Measurements from ENCODE around the gene SHPK. TPM values are rescaled to one million over a fixed set of nuclear protein-coding genes. Genes with fewer than 3 reads are reported as not detected.
A peak's percentile ranks its signal among the peaks of the same experiment; 100 is the strongest.

The SHPK gene
- 5.4 and 11.6 TPM in 2 replicates for total RNA-seq (2014; rRNA removed; shearing (Covaris generic); ENCODE audit: low replicate concordance)

DNA sequence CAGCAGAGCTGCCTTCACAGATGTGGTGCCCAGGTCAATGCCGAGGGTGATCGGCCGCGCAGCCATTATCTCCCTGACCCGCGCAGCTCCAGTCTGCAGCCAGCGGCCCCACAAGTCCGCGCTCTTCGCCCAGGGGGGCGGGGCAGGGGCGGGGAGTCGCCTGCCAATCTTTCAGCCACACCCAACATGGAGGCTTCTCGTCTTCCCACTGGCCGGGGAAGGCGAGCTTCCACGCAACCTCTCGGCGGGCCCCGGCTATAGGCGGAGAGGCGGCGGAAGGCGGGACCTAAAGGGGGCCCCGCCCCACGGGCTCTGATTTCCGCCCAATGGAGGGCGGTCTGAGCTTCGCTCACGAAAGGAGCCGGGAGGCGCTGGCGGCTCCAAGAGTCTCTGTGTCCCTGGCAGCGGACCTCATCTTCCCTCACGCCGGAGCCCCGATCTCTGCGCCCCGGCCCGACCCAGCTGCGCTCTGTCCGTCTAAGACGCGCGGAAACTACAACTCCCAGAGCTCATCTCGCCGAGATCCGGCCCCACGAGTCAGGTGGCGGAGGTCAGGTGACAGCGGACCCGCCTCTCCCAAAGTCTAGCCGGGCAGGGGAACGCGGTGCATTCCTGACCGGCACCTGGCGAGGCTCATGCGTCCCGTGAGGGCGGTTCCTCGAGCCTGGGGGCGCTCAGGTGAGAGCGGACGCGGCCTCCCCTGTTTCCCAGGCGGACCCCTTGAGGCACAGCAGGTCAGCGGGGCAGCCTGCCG is at the start of gene SHPK, which contains the start of gene CTNS:
Gene SHPK, minus strand, starts transcription at position 97 of the 754 bp plus-strand sequence. Its CDS starts 31 bp downstream, at position 66.
Gene CTNS, plus strand, starts transcription at position 607 of the 754 bp plus-strand sequence. CDS start 3,447 bp downstream, outside the sequence.
- peaks cover 45% of the 10 kb centered on the region for H3K4me1 ChIP-seq (ENCODE audit: low read length)
- H3K36me3 ChIP-seq (ENCODE audit: insufficient read depth, low read length), result no peaks in the 10 kb centered on the region
- H4K20me1 ChIP-seq (ENCODE audit: insufficient read depth, low read depth, low read length), result no peaks in the 10 kb centered on the region
- no peaks in the 10 kb centered on the region for H3K27me3 ChIP-seq (ENCODE audit: low read length)
- DNase-seq, result peak; percentile 98
- peak within 1 kb of the TSS; percentile 99 for H3K4me3 ChIP-seq (ENCODE audit: low read length)
- peak within 1 kb of the TSS; percentile 89; the same call in 1 of the 2 replicates for H2AFZ ChIP-seq (ENCODE audit: low read length)
- H3K9me2 ChIP-seq (replicated peaks; ENCODE audit: insufficient read depth, low read length), result no peaks in the 10 kb centered on the region
- H3K79me2 ChIP-seq (ENCODE audit: low read length), result peaks cover 33% of the 10 kb centered on the region
- H3K9ac ChIP-seq (ENCODE audit: low read length), result peak within 1 kb of the TSS; percentile 96
- peak within 1 kb of the TSS; percentile 83 for H3K27ac ChIP-seq (ENCODE audit: low read length)
- no peaks in the 10 kb centered on the region for H3K9me3 ChIP-seq (ENCODE audit: low read length)
- H3K4me2 ChIP-seq (ENCODE audit: low read depth, low read length, poor library complexity, severe bottlenecking), result peak within 1 kb of the TSS; percentile 95

- Histone ChIP-seq H3K9me2 (replicated peaks; ENCODE audit: insufficient read depth, low read length) (no peaks in the 10 kb centered on the region), H4K20me1 (ENCODE audit: insufficient read depth, low read depth, low read length) (peaks cover 2% of the 10 kb centered on the region; the same call in 1 of the 2 replicates), H3K9me3 (ENCODE audit: low read length) (no peaks in the 10 kb centered on the region), H3K4me2 (ENCODE audit: low read depth, low read length, poor library complexity, severe bottlenecking) (no peak overlapping the region), H3K36me3 (ENCODE audit: insufficient read depth, low read length) (0 out of 2 replicates have a peak, but pooled peaks cover 4% of the 10 kb centered on the region), H3K27me3 (ENCODE audit: low read length) (no peaks in the 10 kb centered on the region), H3K79me2 (ENCODE audit: low read length) (0 out of 2 replicates have a peak, but pooled peaks cover 2% of the 10 kb centered on the region), H3K27ac (ENCODE audit: low read length) (peak overlapping the region; percentile 88), H3K4me1 (ENCODE audit: low read length) (peaks cover 37% of the 10 kb centered on the region), H3K9ac (ENCODE audit: low read length) (peak overlapping the region; percentile 21; the same call in 1 of the 2 replicates), H3K4me3 (ENCODE audit: low read length) (no peak overlapping the region), H2AFZ (ENCODE audit: low read length) (no peak overlapping the region)
- peak; percentile 54 for DNase-seq
Measured at GRCh38 chr17:3685174-3685573, 49.1 kb upstream of the SHPK start.

GRCh38 chr17:3683054-3683511 is 47.0 kb upstream of the SHPK start:
- Histone ChIP-seq H3K36me3 (ENCODE audit: insufficient read depth, low read length) (0 out of 2 replicates have a peak, but pooled peaks cover 4% of the 10 kb centered on the region), H3K9ac (ENCODE audit: low read length) (no peak overlapping the region), H3K4me1 (ENCODE audit: low read length) (peaks cover 16% of the 10 kb centered on the region), H3K9me3 (ENCODE audit: low read length) (no peaks in the 10 kb centered on the region), H3K9me2 (replicated peaks; ENCODE audit: insufficient read depth, low read length) (no peaks in the 10 kb centered on the region), H4K20me1 (ENCODE audit: insufficient read depth, low read depth, low read length) (no peaks in the 10 kb centered on the region), H3K4me2 (ENCODE audit: low read depth, low read length, poor library complexity, severe bottlenecking) (no peak overlapping the region), H2AFZ (ENCODE audit: low read length) (no peak overlapping the region), H3K27ac (ENCODE audit: low read length) (no peak overlapping the region), H3K79me2 (ENCODE audit: low read length) (no peaks in the 10 kb centered on the region), H3K4me3 (ENCODE audit: low read length) (no peak overlapping the region), H3K27me3 (ENCODE audit: low read length) (no peaks in the 10 kb centered on the region)
- peak; percentile 88 for DNase-seq

DNA sequence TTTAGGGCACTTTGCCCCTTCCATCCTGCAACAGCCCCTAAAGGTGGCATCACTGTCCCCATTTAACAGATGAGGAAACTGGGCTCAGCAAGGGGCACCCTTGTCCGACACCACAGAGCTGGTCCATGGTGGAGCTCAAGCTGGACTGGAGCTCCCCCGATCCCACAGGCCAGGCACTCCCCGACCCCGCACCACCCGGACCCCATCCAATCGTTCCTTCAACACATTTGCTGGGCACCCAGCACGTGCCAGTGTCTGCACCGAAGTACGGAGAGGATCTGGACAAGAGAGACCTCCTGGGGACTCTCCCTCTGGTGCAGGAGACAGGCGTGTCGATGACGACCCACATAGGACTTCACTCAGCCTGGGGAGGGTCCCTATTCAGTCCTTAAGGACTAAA is 46.0 kb upstream of the SHPK start:
- Histone ChIP-seq H3K9me2 (replicated peaks; ENCODE audit: insufficient read depth, low read length) (no peaks in the 10 kb centered on the region), H3K79me2 (ENCODE audit: low read length) (no peaks in the 10 kb centered on the region), H3K36me3 (ENCODE audit: insufficient read depth, low read length) (0 out of 2 replicates have a peak, but pooled peaks cover 4% of the 10 kb centered on the region), H3K4me3 (ENCODE audit: low read length) (no peak overlapping the region), H3K9me3 (ENCODE audit: low read length) (no peaks in the 10 kb centered on the region), H4K20me1 (ENCODE audit: insufficient read depth, low read depth, low read length) (no peaks in the 10 kb centered on the region), H3K9ac (ENCODE audit: low read length) (no peak overlapping the region), H3K27me3 (ENCODE audit: low read length) (no peaks in the 10 kb centered on the region), H3K4me1 (ENCODE audit: low read length) (peaks cover 13% of the 10 kb centered on the region), H3K27ac (ENCODE audit: low read length) (no peak overlapping the region), H3K4me2 (ENCODE audit: low read depth, low read length, poor library complexity, severe bottlenecking) (no peak overlapping the region), H2AFZ (ENCODE audit: low read length) (no peak overlapping the region)
- DNase-seq, result no peak

DNA sequence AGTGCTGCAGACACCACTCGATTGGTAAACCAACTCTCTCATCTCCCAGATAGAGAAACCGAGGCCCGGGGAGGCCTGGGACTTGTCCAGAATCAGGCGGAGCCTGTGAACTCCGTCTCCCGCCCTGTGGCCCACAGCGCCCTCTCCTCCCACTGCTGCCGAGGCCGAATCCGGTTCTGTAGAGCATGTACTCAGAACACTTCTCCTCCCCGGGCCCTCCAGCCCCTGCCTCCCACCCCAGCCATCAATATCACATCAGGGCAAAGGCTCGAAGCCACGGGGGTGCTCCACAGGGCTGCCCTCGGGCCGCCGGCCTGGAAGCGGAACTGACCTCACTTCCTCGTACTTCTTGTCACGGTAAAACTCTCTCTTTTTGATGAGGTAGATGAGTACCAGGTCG is 45.5 kb upstream of the SHPK start:
- H3K9me3 ChIP-seq (ENCODE audit: low read length), result no peaks in the 10 kb centered on the region
- no peak overlapping the region for H2AFZ ChIP-seq (ENCODE audit: low read length)
- H4K20me1 ChIP-seq (ENCODE audit: insufficient read depth, low read depth, low read length), result no peaks in the 10 kb centered on the region
- no peak overlapping the region for H3K9ac ChIP-seq (ENCODE audit: low read length)
- 0 out of 2 replicates have a peak, but pooled peaks cover 4% of the 10 kb centered on the region for H3K36me3 ChIP-seq (ENCODE audit: insufficient read depth, low read length)
- H3K9me2 ChIP-seq (replicated peaks; ENCODE audit: insufficient read depth, low read length), result no peaks in the 10 kb centered on the region
- DNase-seq, result no peak
- H3K4me2 ChIP-seq (ENCODE audit: low read depth, low read length, poor library complexity, severe bottlenecking), result no peak overlapping the region
- no peak overlapping the region for H3K27ac ChIP-seq (ENCODE audit: low read length)
- H3K4me1 ChIP-seq (ENCODE audit: low read length), result peaks cover 13% of the 10 kb centered on the region
- no peaks in the 10 kb centered on the region for H3K27me3 ChIP-seq (ENCODE audit: low read length)
- no peaks in the 10 kb centered on the region for H3K79me2 ChIP-seq (ENCODE audit: low read length)
- H3K4me3 ChIP-seq (ENCODE audit: low read length), result no peak overlapping the region

- H2AFZ ChIP-seq (ENCODE audit: low read length), result no peak overlapping the region
- H3K79me2 ChIP-seq (ENCODE audit: low read length), result no peaks in the 10 kb centered on the region
- DNase-seq, result no peak
- no peaks in the 10 kb centered on the region for H4K20me1 ChIP-seq (ENCODE audit: insufficient read depth, low read depth, low read length)
- no peaks in the 10 kb centered on the region for H3K27me3 ChIP-seq (ENCODE audit: low read length)
- peaks cover 13% of the 10 kb centered on the region for H3K4me1 ChIP-seq (ENCODE audit: low read length)
- H3K9ac ChIP-seq (ENCODE audit: low read length), result no peak overlapping the region
- H3K27ac ChIP-seq (ENCODE audit: low read length), result no peak overlapping the region
- H3K4me2 ChIP-seq (ENCODE audit: low read depth, low read length, poor library complexity, severe bottlenecking), result no peak overlapping the region
- 0 out of 2 replicates have a peak, but pooled peaks cover 4% of the 10 kb centered on the region for H3K36me3 ChIP-seq (ENCODE audit: insufficient read depth, low read length)
- no peaks in the 10 kb centered on the region for H3K9me3 ChIP-seq (ENCODE audit: low read length)
- H3K9me2 ChIP-seq (replicated peaks; ENCODE audit: insufficient read depth, low read length), result no peaks in the 10 kb centered on the region
- no peak overlapping the region for H3K4me3 ChIP-seq (ENCODE audit: low read length)
Measured at GRCh38 chr17:3681057-3681456, 45.0 kb upstream of the SHPK start.

GRCh38 chr17:3679531-3680126 is 43.6 kb upstream of the SHPK start:
- Histone ChIP-seq H3K36me3 (ENCODE audit: insufficient read depth, low read length) (0 out of 2 replicates have a peak, but pooled peaks cover 4% of the 10 kb centered on the region), H3K4me3 (ENCODE audit: low read length) (no peak overlapping the region), H2AFZ (ENCODE audit: low read length) (no peak overlapping the region), H3K4me1 (ENCODE audit: low read length) (peaks cover 8% of the 10 kb centered on the region), H3K9ac (ENCODE audit: low read length) (no peak overlapping the region), H3K9me3 (ENCODE audit: low read length) (no peaks in the 10 kb centered on the region), H3K4me2 (ENCODE audit: low read depth, low read length, poor library complexity, severe bottlenecking) (no peak overlapping the region), H3K27ac (ENCODE audit: low read length) (no peak overlapping the region), H4K20me1 (ENCODE audit: insufficient read depth, low read depth, low read length) (no peaks in the 10 kb centered on the region), H3K79me2 (ENCODE audit: low read length) (no peaks in the 10 kb centered on the region), H3K27me3 (ENCODE audit: low read length) (no peaks in the 10 kb centered on the region), H3K9me2 (replicated peaks; ENCODE audit: insufficient read depth, low read length) (no peaks in the 10 kb centered on the region)
- no peak for DNase-seq

All from Karpas-422 (cell line).